NCI-H1436 (cell line): ENCODE results near the gene SCYL1.

Source experiments
- DNase-seq: peaks from one replicate; lab custom pipeline; 2025; lab: John Stamatoyannopoulos, UW

Gene SCYL1

DNA sequence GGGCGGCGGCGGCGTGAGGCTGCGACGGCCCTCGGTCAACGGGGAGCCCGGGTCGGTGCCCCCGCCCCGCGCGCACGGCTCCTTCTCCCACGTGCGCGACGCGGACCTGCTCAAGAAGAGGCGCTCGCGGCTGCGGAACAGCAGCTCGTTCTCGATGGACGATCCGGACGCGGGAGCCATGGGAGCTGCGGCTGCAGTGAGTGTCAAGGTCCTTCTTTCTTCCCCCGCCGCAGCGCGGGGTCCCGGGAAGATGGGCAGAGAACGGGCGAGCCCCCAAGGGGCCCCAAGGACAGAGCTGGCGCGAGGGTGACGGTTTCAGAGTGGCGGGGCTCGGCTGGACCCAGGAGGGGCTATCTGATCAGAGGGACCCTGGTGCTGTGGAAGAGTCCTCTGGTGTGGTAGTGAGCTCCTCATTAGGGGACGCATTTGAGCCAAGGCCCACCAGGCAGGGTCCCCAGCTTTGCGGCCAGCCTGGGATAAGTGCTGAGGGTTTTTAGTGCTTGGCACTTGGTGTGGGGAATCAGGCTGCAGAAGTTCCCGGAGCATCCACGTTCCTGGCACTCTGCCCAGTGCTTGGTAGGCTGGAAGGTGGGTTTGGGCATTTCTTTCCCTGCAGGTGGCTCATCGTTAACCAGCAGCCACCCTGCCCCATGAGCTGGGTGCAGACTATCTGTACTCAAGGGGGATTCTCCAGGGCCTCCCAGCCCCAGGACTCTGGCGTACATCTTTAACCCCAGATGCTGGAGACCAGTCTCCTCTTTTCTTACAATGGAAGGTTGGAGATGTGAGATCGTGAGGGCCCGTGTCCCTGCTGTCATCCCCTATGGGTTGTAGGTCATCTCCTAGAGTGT is 60.7 kb downstream of the SCYL1 start:
- DNase-seq = no peak

DNA sequence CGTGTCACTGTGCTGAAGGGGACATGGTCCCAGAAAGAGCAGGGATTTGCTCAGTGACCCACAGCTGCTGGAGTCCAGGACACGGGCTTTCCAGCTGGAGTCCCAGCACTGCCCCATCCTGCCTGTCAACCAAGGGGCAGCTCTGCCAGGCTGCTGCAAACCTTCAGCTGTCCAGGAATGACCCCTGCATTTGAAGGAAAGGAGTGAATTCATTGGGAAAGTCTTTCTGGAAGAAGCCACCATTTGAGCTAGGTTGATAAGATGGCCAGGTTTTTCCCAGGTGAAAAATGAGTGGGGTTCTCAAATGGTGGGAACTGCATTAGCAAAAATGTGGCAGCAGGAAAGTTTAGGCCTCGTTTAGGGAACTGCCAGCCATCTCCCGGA is 61.4 kb downstream of the SCYL1 start:
- DNase-seq = no peak

DNA sequence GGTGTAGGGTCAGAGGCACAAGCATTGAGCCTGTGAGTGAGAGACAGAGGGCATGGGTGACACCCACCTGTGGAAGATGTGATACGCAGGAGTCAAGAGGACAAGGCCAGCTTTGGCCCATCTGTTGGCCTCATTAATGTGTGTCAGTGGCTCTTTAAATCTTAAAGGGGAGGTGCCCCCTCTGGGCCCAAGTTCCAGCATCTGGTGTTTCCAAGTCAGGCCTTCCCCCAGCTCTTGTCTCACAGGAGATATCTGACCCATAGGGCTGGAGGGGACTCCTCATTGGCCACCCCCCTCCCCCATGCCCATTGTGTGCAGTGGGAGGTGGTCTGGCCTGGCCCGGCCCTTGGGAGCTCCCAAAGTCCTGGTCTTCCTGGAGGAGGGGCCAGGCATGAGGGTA is 61.8 kb downstream of the SCYL1 start:
- DNase-seq = no peak
